ENCODE measurements around the gene RET.

- TF ChIP-seq CTCF (IDR thresholded peaks at IDR 0.05; ENCODE audit: borderline replicate concordance, extremely low read depth, low read length, poor library complexity, severe bottlenecking) (no peak), EZH2 (IDR thresholded peaks at IDR 0.05; ENCODE audit: borderline replicate concordance, low read depth, low read length, severe bottlenecking) (no peak)
Measured at GRCh38 chr10:43114088-43114742, 37.3 kb downstream of the RET start.

Data from DND-41 (cell line).